H1 (cell line): ENCODE results near the gene LMNTD1. TPM values are rescaled to one million over a fixed set of nuclear protein-coding genes. Genes with fewer than 3 reads are reported as not detected.

ENCODE experiments used
- CTCF ChIA-PET: fragments of 300-600 bp; sonication (Branson Sonifier 250); formaldehyde crosslinking; loops from one replicate; lab custom pipeline; 2021; ENCODE audit not compliant: partially characterized antibody; lab: Charles Lee
- POLR2A ChIA-PET: fragments of 300-600 bp; sonication (Branson Sonifier 250); formaldehyde crosslinking; loops from one replicate; lab custom pipeline; 2021; ENCODE audit warnings: inconsistent platforms; ENCODE audit not compliant: partially characterized antibody; lab: Charles Lee
- DNase-seq, 2 experiments: peaks; one replicate each; pipeline versions ENCODE4 v3.0.0 to v3.0.0-alpha.2; 2010 to 2022; ENCODE audit warnings: low spot score in 2 of 2, low read depth in 1 of 2, mixed read lengths in 1 of 2
- FAIRE-seq: peaks from 2 replicates; lab custom pipeline; 2011; peaks lifted over from hg19 to GRCh38; lab: Jason Lieb, UNC
- H2AFZ ChIP-seq: 2 replicates; pipeline ENCODE4 v1.8.1; 2012; ENCODE audit warnings: low read length, inconsistent platforms
- H2AK5ac ChIP-seq: 2 replicates; pipeline ENCODE4 v1.6.1; 2013; ENCODE audit warnings: low read depth, low read length
- H2BK120ac ChIP-seq: replicated peaks from 2 replicates; pipeline ENCODE3; 2013; ENCODE audit warnings: low read depth, low read length, inconsistent platforms
- H2BK12ac ChIP-seq: 2 replicates; pipeline ENCODE4 v1.6.1; 2013; ENCODE audit warnings: low read depth, low read length
- H2BK15ac ChIP-seq: 2 replicates; pipeline ENCODE4 v1.6.1; 2013; ENCODE audit warnings: low read length
- H2BK20ac ChIP-seq: 2 replicates; pipeline ENCODE4 v1.6.1; 2013; ENCODE audit warnings: low read length
- H2BK5ac ChIP-seq: 2 replicates; pipeline ENCODE4 v1.6.1; 2013; ENCODE audit warnings: low read depth, low read length
- H3K14ac ChIP-seq: 2 replicates; pipeline ENCODE4 v1.6.1; 2013; ENCODE audit warnings: inconsistent platforms; ENCODE audit not compliant: insufficient read length
- H3K18ac ChIP-seq: 2 replicates; pipeline ENCODE4 v1.6.1; 2013; ENCODE audit warnings: low read length; ENCODE audit errors: extremely low read depth
- H3K23ac ChIP-seq: 2 replicates; pipeline ENCODE4 v1.6.1; 2013; ENCODE audit warnings: inconsistent platforms; ENCODE audit not compliant: insufficient read length
- H3K23me2 ChIP-seq: 2 replicates; pipeline ENCODE4 v1.6.1; 2013; ENCODE audit warnings: low read depth, low read length
- H3K27ac ChIP-seq: 2 replicates; pipeline ENCODE4 v1.6.1; 2011; ENCODE audit warnings: low read depth, low read length, inconsistent platforms
- H3K27me3 ChIP-seq, 4 experiments: replicated peaks in 1 of 4; 1 replicate in 1 of 4; 2 replicates in 3 of 4; pipeline versions ENCODE4 v1.6.1 to v1.8.1; 2011 to 2013; ENCODE audit warnings: low read length in 3 of 4, mild to moderate bottlenecking in 3 of 4, inconsistent platforms in 2 of 4, mixed read lengths in 2 of 4, moderate library complexity in 1 of 4; ENCODE audit not compliant: control insufficient read depth in 3 of 4, insufficient read depth in 3 of 4; ENCODE audit errors: extremely low read depth in 1 of 4
- H3K36me3 ChIP-seq, 4 experiments: 2 replicates each; pipeline versions ENCODE4 v1.6.1 to v1.8.1; 2011 to 2013; ENCODE audit warnings: mild to moderate bottlenecking in 4 of 4, low read length in 3 of 4, moderate library complexity in 2 of 4, control low read depth in 1 of 4, inconsistent platforms in 1 of 4; ENCODE audit not compliant: insufficient read depth in 4 of 4, control insufficient read depth in 2 of 4
- H3K4ac ChIP-seq: replicated peaks from 2 replicates; pipeline ENCODE3; 2013; ENCODE audit warnings: low read length, low read depth, mixed read lengths, inconsistent platforms; ENCODE audit not compliant: insufficient read length
- H3K4me1 ChIP-seq, 4 experiments: replicated peaks in 1 of 4; 1 replicate in 1 of 4; 2 replicates in 3 of 4; pipeline versions ENCODE4 v1.6.1 to v1.8.1; 2011 to 2013; ENCODE audit warnings: low read length in 3 of 4, inconsistent platforms in 2 of 4, mixed read lengths in 1 of 4; ENCODE audit not compliant: insufficient read depth in 4 of 4, control insufficient read depth in 3 of 4
- H3K4me2 ChIP-seq, 2 experiments: 2 replicates each; pipeline versions ENCODE4 v1.6.1 to v1.8.1; 2011 to 2013; ENCODE audit warnings: low read depth in 2 of 2, low read length in 2 of 2, control low read depth in 1 of 2, inconsistent platforms in 1 of 2, mild to moderate bottlenecking in 1 of 2; ENCODE audit not compliant: insufficient read depth in 1 of 2
- H3K4me3 ChIP-seq, 4 experiments: fragments of 200-600, 300-600 bp in 1 of 4; sonication (generic), shearing (Covaris generic), sonication (Bioruptor Twin) in 1 of 4; 2 replicates each; pipeline versions ENCODE4 v1.5.1 to v1.8.1; 2011 to 2016; ENCODE audit warnings: low read length in 4 of 4, low read depth in 3 of 4, control low read depth in 2 of 4, inconsistent platforms in 2 of 4, mild to moderate bottlenecking in 2 of 4, mixed read lengths in 1 of 4, moderate library complexity in 1 of 4; ENCODE audit not compliant: insufficient read depth in 2 of 4; ENCODE audit errors: extremely low read depth in 1 of 4
- H3K56ac ChIP-seq: replicated peaks from 2 replicates; pipeline ENCODE3; 2013; ENCODE audit warnings: low read depth, mild to moderate bottlenecking, mixed read lengths, low read length, inconsistent platforms; ENCODE audit not compliant: insufficient read length
- H3K79me1 ChIP-seq: 2 replicates; pipeline ENCODE4 v1.6.1; 2013; ENCODE audit warnings: low read depth, low read length, control low read depth
- H3K79me2 ChIP-seq, 2 experiments: 2 replicates each; pipeline versions ENCODE4 v1.6.1 to v1.8.1; 2012 to 2013; ENCODE audit warnings: low read length in 2 of 2, mild to moderate bottlenecking in 2 of 2, inconsistent platforms in 1 of 2; ENCODE audit not compliant: insufficient read depth in 2 of 2, control insufficient read depth in 1 of 2
- H3K9ac ChIP-seq, 4 experiments: replicated peaks in 1 of 4; 1 replicate in 1 of 4; 2 replicates in 3 of 4; pipeline versions ENCODE4 v1.6.1 to v1.8.1; 2011 to 2013; ENCODE audit warnings: low read depth in 3 of 4, low read length in 3 of 4, control low read depth in 2 of 4, mild to moderate bottlenecking in 2 of 4, moderate library complexity in 2 of 4, inconsistent platforms in 1 of 4; ENCODE audit errors: extremely low read depth in 1 of 4
- H3K9me3 ChIP-seq, 2 experiments: 2 replicates each; pipeline versions ENCODE4 v1.6.1 to v1.8.1; 2012 to 2013; ENCODE audit warnings: mild to moderate bottlenecking in 2 of 2, moderate library complexity in 2 of 2, control low read depth in 1 of 2, inconsistent platforms in 1 of 2, low read depth in 1 of 2, low read length in 1 of 2, mixed read lengths in 1 of 2; ENCODE audit not compliant: insufficient read depth in 2 of 2
- H4K20me1 ChIP-seq, 2 experiments: replicated peaks in 1 of 2; 2 replicates each; pipeline versions ENCODE3 to v1.8.1; 2011 to 2013; ENCODE audit warnings: inconsistent platforms in 2 of 2, low read length in 2 of 2, mild to moderate bottlenecking in 1 of 2; ENCODE audit not compliant: insufficient read depth in 2 of 2, control insufficient read depth in 1 of 2
- H4K5ac ChIP-seq: 2 replicates; pipeline ENCODE4 v1.6.1; 2013; ENCODE audit warnings: low read length, low read depth, mixed read lengths, inconsistent platforms; ENCODE audit not compliant: insufficient read length
- H4K8ac ChIP-seq: 2 replicates; pipeline ENCODE4 v1.8.0; 2013; ENCODE audit warnings: mild to moderate bottlenecking, moderate library complexity, low read length, inconsistent platforms; ENCODE audit not compliant: insufficient read depth; ENCODE audit errors: extremely low read depth
- H4K91ac ChIP-seq: replicated peaks from 2 replicates; pipeline ENCODE3; 2013; ENCODE audit warnings: low read length, mixed read lengths, inconsistent platforms; ENCODE audit not compliant: insufficient read length
- E2F6 ChIP-seq: IDR thresholded peaks from 2 replicates; pipeline ENCODE4 v1.6.1; 2012; ENCODE audit warnings: inconsistent platforms
- MAFK ChIP-seq: IDR thresholded peaks from 2 replicates; pipeline ENCODE4 v1.6.1; 2012; ENCODE audit warnings: low read depth, mild to moderate bottlenecking, improper control_type of control experiment, low read length
- NRF1 ChIP-seq: IDR thresholded peaks from 2 replicates; pipeline ENCODE4 v1.6.1; 2011; ENCODE audit warnings: mild to moderate bottlenecking, low read depth, low read length, improper control_type of control experiment
- RNF2 ChIP-seq: fragments of 200-900, 300-1000 bp; sonication (generic); IDR thresholded peaks from 2 replicates; pipeline ENCODE4 v1.7.1; 2016; ENCODE audit warnings: borderline replicate concordance, low read depth, mild to moderate bottlenecking, antibody characterized with exemption, low read length; ENCODE audit not compliant: poor library complexity, severe bottlenecking; ENCODE audit errors: missing control alignments
- SUZ12 ChIP-seq: fragments of 200-600 bp; sonication (generic); IDR thresholded peaks from 2 replicates; pipeline ENCODE4 v1.6.1; 2012; ENCODE audit warnings: mild to moderate bottlenecking, inconsistent platforms, low read length, moderate library complexity, mixed read lengths
- WGBS, 2 experiments: shearing (Covaris generic) in 1 of 2; methylation state at CpG; one replicate each; pipeline versions ENCODE4 v1.1.6 to v1.1.7; 2013 to 2015; ENCODE audit warnings: low lambda C conversion rate in 2 of 2, mixed read lengths in 2 of 2, inconsistent platforms in 1 of 2, low coverage in 1 of 2, missing lambda C conversion rate in 1 of 2; ENCODE audit not compliant: insufficient replicate concordance in 2 of 2, insufficient coverage in 1 of 2, insufficient read length in 1 of 2; ENCODE audit errors: extremely low coverage in 1 of 2, missing lambda C conversion rate in 1 of 2; 5-methylcytosine and 5-hydroxymethylcytosine counted together
- polyA plus RNA-seq, 7 experiments: library from polyadenylated mRNA; depleted of rRNA in 3 of 7; stranded (reverse) in 5 of 7; unstranded in 2 of 7; fragments of >200 nt in 5 of 7; fragments of 200-250 nt in 2 of 7; gene quantifications; 1 replicate in 5 of 7; 2 replicates in 1 of 7; 4 replicates in 1 of 7; pipeline versions ENCODE4 v1.2.1 to v1.2.3, GENCODE V29; 2011 to 2013; ENCODE audit warnings: missing spikeins in 2 of 7, mixed read lengths in 2 of 7
- total RNA-seq: library from RNA; stranded (reverse); fragmentation: NEBNext Ultra II Directional; extraction: Animal tissue kit (Norgen Biotek cat#: 25700); gene quantifications from 2 replicates; pipeline ENCODE4 v1.2.1, GENCODE V29; 2021

Gene LMNTD1
- total and polyA plus RNA-seq, 2 of the 8 experiments (the other 6 are each of a cell fraction or from before 2014, with no cell fraction given): not detected

DNA sequence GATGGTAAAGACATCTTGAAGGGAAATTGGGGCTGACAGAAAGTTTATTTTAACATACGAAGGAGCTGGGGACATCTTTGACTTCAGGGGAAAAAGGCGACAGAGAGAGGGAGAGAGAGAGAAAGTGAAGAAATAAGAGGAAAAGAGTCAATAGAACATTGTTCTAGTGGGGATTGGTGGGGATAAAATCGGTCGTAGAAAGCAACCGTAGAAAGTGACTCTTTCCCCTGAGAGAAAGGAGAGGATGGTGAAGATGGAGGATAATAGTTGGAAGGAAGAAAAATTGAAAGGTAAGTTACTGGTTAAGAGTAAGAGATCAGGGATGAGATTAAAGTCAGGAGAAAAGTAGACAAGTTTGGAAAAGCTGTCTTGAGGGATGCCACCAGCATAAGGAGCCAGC is 75.9 kb downstream of the LMNTD1 start:
- no peak overlapping the region for H3K4me3 ChIP-seq
- DNase-seq: no peak
- 93% methylated on average over 5 of the region's 5 CpGs; no CpG with 5 or more reads in 1 of the 2 experiments for WGBS, 2 experiments
- H2BK12ac ChIP-seq: no peak overlapping the region
- no peaks in the 10 kb centered on the region for H3K79me1 ChIP-seq
- H4K5ac ChIP-seq: no peak overlapping the region
- no peak overlapping the region for H3K9ac ChIP-seq
- H3K4me2 ChIP-seq: no peak overlapping the region
- ChIA-PET CTCF (interaction anchor here (1.1 kb wide), 1 partner anchor 9 kb away, joined by 3 read pairs; no protein-coding TSS in a partner anchor), POLR2A (no interaction called here)
- no peak overlapping the region for H2BK120ac ChIP-seq
- no peak overlapping the region for H3K23ac ChIP-seq
- H3K56ac ChIP-seq: no peak overlapping the region
- H2BK15ac ChIP-seq: no peak overlapping the region
- H3K14ac ChIP-seq: no peak overlapping the region
- no peak overlapping the region for H3K18ac ChIP-seq
- H2BK20ac ChIP-seq: no peak overlapping the region
- H4K91ac ChIP-seq: no peak overlapping the region
- H4K8ac ChIP-seq: no peak overlapping the region
- H3K27me3 ChIP-seq: no peaks in the 10 kb centered on the region
- no peak overlapping the region for H2BK5ac ChIP-seq
- no peak overlapping the region for H2AFZ ChIP-seq
- H3K23me2 ChIP-seq: no peaks in the 10 kb centered on the region
- FAIRE-seq: no peak
- no peaks in the 10 kb centered on the region for H4K20me1 ChIP-seq
- no peak overlapping the region for H3K27ac ChIP-seq
- H3K4ac ChIP-seq: no peak overlapping the region
- H3K4me1 ChIP-seq: no peaks in the 10 kb centered on the region
- no peaks in the 10 kb centered on the region for H3K79me2 ChIP-seq
- H2AK5ac ChIP-seq: no peak overlapping the region
- no peaks in the 10 kb centered on the region for H3K9me3 ChIP-seq
- no peaks in the 10 kb centered on the region for H3K36me3 ChIP-seq
- TF ChIP-seq NRF1 (no peak), SUZ12 (no peak), MAFK (no peak), E2F6 (no peak), RNF2 (no peak)
